Panc1 (cell line): ENCODE data around the gene RHBDL1.
A peak's percentile ranks its signal among the peaks of the same experiment; 100 is the strongest.

Experiments used
- POLR2AphosphoS5 ChIP-seq: IDR thresholded peaks from 2 replicates; pipeline ENCODE4 v1.6.1; 2012; ENCODE audit warnings: mild to moderate bottlenecking, low read depth, low read length, moderate library complexity
- TF ChIP-seq, protein P1 (sequence below), 2 experiments: IDR thresholded peaks; 2 replicates each; pipeline ENCODE4 v1.6.1; 2011 to 2012; ENCODE audit warnings: low read depth in 2 of 2, control low read depth in 1 of 2, low read length in 1 of 2, mild to moderate bottlenecking in 1 of 2, moderate library complexity in 1 of 2; ENCODE audit not compliant: insufficient read depth in 1 of 2

DNA sequence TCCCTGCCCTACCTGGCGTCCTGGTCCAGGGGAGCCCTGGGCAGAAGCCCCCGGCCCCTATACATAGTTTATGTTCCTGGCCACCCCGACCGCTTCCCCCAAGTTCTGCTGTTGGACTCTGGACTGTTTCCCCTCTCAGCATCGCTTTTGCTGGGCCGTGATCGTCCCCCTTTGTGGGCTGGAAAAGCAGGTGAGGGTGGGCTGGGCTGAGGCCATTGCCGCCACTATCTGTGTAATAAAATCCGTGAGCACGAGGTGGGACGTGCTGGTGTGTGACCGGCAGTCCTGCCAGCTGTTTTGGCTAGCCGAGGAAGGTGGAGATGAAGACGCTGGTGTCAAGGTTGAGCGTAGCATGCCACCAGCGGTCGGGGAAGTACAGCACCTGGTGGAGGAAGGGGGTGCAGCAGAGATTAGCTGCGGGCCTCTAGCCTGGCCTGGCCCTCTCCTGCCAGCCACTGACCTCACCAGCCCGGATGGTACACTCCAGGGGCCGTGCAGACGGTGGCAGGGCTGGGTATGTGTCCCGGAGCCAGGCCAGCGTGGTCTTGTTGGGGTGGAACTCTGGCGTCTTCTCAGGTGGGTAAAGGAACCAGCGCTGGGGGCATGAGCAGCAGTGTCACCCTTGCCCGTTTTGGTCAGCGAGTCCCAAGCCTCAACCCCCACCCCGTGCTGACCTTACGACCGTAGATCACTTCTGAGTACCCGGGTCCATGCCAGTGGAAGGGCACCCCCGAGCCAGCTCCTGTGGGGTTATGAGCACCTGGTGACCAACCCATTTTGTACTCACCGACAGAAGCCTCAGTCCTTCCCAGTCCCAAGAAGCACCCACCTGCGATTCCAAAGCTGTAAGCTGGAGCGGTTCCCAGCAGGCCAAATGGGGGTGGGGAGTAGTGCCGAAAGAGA is 7.3 kb downstream of the RHBDL1 start:
- TF ChIP-seq POLR2AphosphoS5, result peak; percentile 28; the same call in 1 of the 2 replicates
- TF ChIP-seq, protein P1, sequence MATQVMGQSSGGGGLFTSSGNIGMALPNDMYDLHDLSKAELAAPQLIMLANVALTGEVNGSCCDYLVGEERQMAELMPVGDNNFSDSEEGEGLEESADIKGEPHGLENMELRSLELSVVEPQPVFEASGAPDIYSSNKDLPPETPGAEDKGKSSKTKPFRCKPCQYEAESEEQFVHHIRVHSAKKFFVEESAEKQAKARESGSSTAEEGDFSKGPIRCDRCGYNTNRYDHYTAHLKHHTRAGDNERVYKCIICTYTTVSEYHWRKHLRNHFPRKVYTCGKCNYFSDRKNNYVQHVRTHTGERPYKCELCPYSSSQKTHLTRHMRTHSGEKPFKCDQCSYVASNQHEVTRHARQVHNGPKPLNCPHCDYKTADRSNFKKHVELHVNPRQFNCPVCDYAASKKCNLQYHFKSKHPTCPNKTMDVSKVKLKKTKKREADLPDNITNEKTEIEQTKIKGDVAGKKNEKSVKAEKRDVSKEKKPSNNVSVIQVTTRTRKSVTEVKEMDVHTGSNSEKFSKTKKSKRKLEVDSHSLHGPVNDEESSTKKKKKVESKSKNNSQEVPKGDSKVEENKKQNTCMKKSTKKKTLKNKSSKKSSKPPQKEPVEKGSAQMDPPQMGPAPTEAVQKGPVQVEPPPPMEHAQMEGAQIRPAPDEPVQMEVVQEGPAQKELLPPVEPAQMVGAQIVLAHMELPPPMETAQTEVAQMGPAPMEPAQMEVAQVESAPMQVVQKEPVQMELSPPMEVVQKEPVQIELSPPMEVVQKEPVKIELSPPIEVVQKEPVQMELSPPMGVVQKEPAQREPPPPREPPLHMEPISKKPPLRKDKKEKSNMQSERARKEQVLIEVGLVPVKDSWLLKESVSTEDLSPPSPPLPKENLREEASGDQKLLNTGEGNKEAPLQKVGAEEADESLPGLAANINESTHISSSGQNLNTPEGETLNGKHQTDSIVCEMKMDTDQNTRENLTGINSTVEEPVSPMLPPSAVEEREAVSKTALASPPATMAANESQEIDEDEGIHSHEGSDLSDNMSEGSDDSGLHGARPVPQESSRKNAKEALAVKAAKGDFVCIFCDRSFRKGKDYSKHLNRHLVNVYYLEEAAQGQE (IDR thresholded peaks at IDR 0.05; ENCODE audit: insufficient read depth in 1 of 2, low read depth in 2 of 2, low read length in 1 of 2), result no peak; a peak in 1 of 4 replicates
